RPMI7951 (cell line): ENCODE measurements around the gene GALNT10. TPM values are rescaled to one million over a fixed set of nuclear protein-coding genes. Genes with fewer than 3 reads are reported as not detected.

Experiments used
- total RNA-seq: library from RNA; depleted of rRNA; stranded (reverse); fragments of >200 nt; shearing (Covaris generic); gene quantifications from 2 replicates; pipeline ENCODE4 v1.2.3, GENCODE V29; 2014; rRNA removed

Gene GALNT10
- total RNA-seq, 1 experiment from 2014 or later: 27.9 TPM

Other genes starting within 250 kb of the GALNT10 start
- gene FAM114A2, start 151.8 kb upstream of the GALNT10 start, total RNA-seq: 15.2 and 17.4 TPM in 2 replicates
- gene MFAP3, start 151.8 kb upstream of the GALNT10 start, total RNA-seq: 51.1 and 58.9 TPM in 2 replicates